Tibial nerve (tissue), 4 donors: ENCODE results near the gene MAGEA2.
"Not testable (repeated sequence)": the region's sequence is repeated elsewhere in the genome, so short reads cannot be mapped to it uniquely, and the experiment has no call there.

Experiments used
- EP300 ChIP-seq, 2 donors: sonication (generic); formaldehyde crosslinking; IDR thresholded peaks; one replicate each; pipeline ENCODE4 v1.6.1; 2017; ENCODE audit warnings: antibody characterized with exemption in 2 of 2, mild to moderate bottlenecking in 1 of 2
- POLR2A ChIP-seq, 2 donors: fragments of 450-650 bp; IDR thresholded peaks; one replicate each; pipeline ENCODE4 v1.6.1; 2017; ENCODE audit warnings: antibody characterized with exemption in 2 of 2, mild to moderate bottlenecking in 2 of 2, moderate library complexity in 2 of 2
- TF ChIP-seq, protein P1 (sequence below), 5 experiments: fragments of 200-600 bp in 3 of 5; fragments of 450-650 bp in 2 of 5; sonication (generic) in 3 of 5; IDR thresholded peaks; one replicate each; pipeline ENCODE4 v1.5.1; 2016 to 2019; ENCODE audit warnings: antibody characterized with exemption in 5 of 5, mild to moderate bottlenecking in 3 of 5, moderate library complexity in 2 of 5

DNA sequence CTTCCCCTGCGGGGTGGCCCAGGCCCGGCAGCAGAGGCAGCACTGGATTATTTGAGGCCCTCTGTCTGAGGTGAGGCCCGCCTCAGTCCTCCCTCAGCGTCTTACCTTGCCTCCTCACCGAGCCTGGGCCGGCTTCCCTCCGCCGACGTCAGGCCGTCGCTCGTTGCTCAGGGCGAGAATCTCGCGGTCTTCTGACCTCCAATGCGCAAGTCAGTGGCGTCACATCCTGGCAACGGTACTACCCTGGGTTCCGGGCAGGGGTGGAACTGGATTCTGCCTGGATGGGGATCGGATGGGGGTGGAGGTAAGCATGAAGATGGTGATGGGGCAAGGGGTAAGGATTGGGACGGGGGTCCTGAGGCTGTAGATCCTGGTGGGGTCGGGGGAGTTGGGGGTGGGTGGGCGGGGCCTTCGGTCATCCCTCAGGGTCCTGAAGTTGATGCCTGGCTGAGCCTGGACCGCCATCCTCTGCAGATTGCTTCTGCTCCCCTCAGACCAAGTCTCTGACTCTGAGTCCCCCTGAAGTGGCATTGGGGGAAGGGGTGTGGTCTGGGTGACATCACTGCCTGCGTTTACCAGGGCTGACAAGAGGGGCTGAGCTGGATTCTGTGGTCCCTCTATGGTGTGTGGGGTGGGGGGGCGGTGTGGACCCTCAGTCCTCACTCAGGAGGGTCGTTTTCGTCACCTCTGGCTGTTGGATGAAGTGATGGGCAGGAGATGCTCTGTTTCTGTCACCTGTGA, 16.1 kb upstream of the MAGEA2 start, which contains the start of gene MAGEA6:
- TF ChIP-seq, protein P1, sequence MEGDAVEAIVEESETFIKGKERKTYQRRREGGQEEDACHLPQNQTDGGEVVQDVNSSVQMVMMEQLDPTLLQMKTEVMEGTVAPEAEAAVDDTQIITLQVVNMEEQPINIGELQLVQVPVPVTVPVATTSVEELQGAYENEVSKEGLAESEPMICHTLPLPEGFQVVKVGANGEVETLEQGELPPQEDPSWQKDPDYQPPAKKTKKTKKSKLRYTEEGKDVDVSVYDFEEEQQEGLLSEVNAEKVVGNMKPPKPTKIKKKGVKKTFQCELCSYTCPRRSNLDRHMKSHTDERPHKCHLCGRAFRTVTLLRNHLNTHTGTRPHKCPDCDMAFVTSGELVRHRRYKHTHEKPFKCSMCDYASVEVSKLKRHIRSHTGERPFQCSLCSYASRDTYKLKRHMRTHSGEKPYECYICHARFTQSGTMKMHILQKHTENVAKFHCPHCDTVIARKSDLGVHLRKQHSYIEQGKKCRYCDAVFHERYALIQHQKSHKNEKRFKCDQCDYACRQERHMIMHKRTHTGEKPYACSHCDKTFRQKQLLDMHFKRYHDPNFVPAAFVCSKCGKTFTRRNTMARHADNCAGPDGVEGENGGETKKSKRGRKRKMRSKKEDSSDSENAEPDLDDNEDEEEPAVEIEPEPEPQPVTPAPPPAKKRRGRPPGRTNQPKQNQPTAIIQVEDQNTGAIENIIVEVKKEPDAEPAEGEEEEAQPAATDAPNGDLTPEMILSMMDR (IDR thresholded peaks at IDR 0.05): not testable (repeated sequence)
- TF ChIP-seq POLR2A, EP300 (IDR thresholded peaks at IDR 0.05): not testable (repeated sequence)
